A549 (cell line): ENCODE measurements around the gene TMED6. TPM values are rescaled to one million over a fixed set of nuclear protein-coding genes. Genes with fewer than 3 reads are reported as not detected.

Experiments used
- ATAC-seq, 2 experiments: fragments of 200-7000 bp in 1 of 2; fragments of >200 bp in 1 of 2; cut with Nextera tagmentation in 1 of 2; cut with Tn5 transposase in 1 of 2; 3 replicates each; pipeline versions ENCODE4 v1.8.0 to v1.9.1; 2018 to 2020; ENCODE audit warnings: mild to moderate bottlenecking in 1 of 2, moderate library complexity in 1 of 2
- CTCF ChIA-PET: fragments of 300-600 bp; sonication (Branson Sonifier 250); formaldehyde crosslinking; extraction: SDS; loops from one replicate; lab custom pipeline; 2021; ENCODE audit warnings: antibody characterized with exemption, inconsistent platforms; lab: Yijun Ruan, JAX
- POLR2A ChIA-PET: fragments of 350-600 bp; formaldehyde crosslinking; extraction: SDS; loops from one replicate; lab custom pipeline; 2021; ENCODE audit warnings: antibody characterized with exemption, inconsistent platforms; lab: Yijun Ruan, JAX
- DNase-seq, 2 experiments: peaks; one replicate each; pipeline versions ENCODE4 v3.0.0 to v3.0.0-alpha.2; 2011 to 2016; ENCODE audit warnings: low read depth in 1 of 2, low spot score in 1 of 2
- FAIRE-seq: peaks from 2 replicates; lab custom pipeline; 2011; peaks lifted over from hg19 to GRCh38; lab: Jason Lieb, UNC
- H3K27ac ChIP-seq, 2 experiments: fragments of >200 bp; sonication (Bioruptor Twin); formaldehyde crosslinking; 3 replicates each; pipeline ENCODE4 v1.5.1; 2016 to 2017
- H3K4me1 ChIP-seq: fragments of >200 bp; sonication (Bioruptor Twin); formaldehyde crosslinking; 3 replicates; pipeline ENCODE4 v1.6.1; 2016
- H3K4me2 ChIP-seq: fragments of >200 bp; sonication (Bioruptor Twin); formaldehyde crosslinking; 3 replicates; pipeline ENCODE4 v1.6.1; 2016
- H3K4me3 ChIP-seq: fragments of >200 bp; sonication (Bioruptor Twin); formaldehyde crosslinking; 3 replicates; pipeline ENCODE4 v1.5.1; 2016
- H3K9me3 ChIP-seq: fragments of >200 bp; sonication (Bioruptor Twin); formaldehyde crosslinking; 3 replicates; pipeline ENCODE4 v1.6.1; 2016
- BHLHE40 ChIP-seq: IDR thresholded peaks from 2 replicates; pipeline ENCODE4 v1.6.1; 2012; ENCODE audit warnings: low read depth, low read length, inconsistent platforms
- CBX2 ChIP-seq: fragments of 200-600 bp; sonication (generic); IDR thresholded peaks from 2 replicates; pipeline ENCODE4 v1.6.1; 2016; ENCODE audit warnings: low read depth, mild to moderate bottlenecking, borderline replicate concordance
- CHD4 ChIP-seq: fragments of 200-600 bp; sonication (generic); IDR thresholded peaks from 2 replicates; pipeline ENCODE4 v1.6.1; 2016; ENCODE audit warnings: antibody characterized with exemption, mild to moderate bottlenecking, borderline replicate concordance
- EP300 ChIP-seq, 2 experiments: fragments of >200 bp; sonication (Bioruptor Twin); formaldehyde crosslinking; IDR thresholded peaks; 2 replicates in 1 of 2; 3 replicates in 1 of 2; pipeline ENCODE4 v1.6.1; 2016 to 2017
- ESRRA ChIP-seq: fragments of 150-350 bp; IDR thresholded peaks from 2 replicates; pipeline ENCODE4 v1.6.1; 2014; ENCODE audit warnings: mild to moderate bottlenecking, low read length, borderline replicate concordance
- GATA3 ChIP-seq: IDR thresholded peaks from 2 replicates; pipeline ENCODE4 v1.6.1; 2012; ENCODE audit warnings: borderline replicate concordance
- HDAC2 ChIP-seq: fragments of 200-600 bp; sonication (generic); IDR thresholded peaks from 2 replicates; pipeline ENCODE4 v1.6.1; 2016
- HEYL ChIP-seq: fragments of 250-450 bp; sonication (Bioruptor Pico); IDR thresholded peaks from 2 replicates; pipeline ENCODE4 v1.8.0; 2021; ENCODE audit warnings: mild to moderate bottlenecking, moderate library complexity
- HOXA7 ChIP-seq: fragments of 250-450 bp; sonication (Bioruptor Pico); IDR thresholded peaks from 2 replicates; pipeline ENCODE4 v1.5.0; 2020; ENCODE audit warnings: mild to moderate bottlenecking, moderate library complexity
- HOXB13 ChIP-seq: fragments of 250-450 bp; sonication (Bioruptor Pico); IDR thresholded peaks from 2 replicates; pipeline ENCODE4 v1.5.0; 2020; ENCODE audit warnings: low read depth, mild to moderate bottlenecking, moderate library complexity
- HOXB5 ChIP-seq: fragments of 250-450 bp; sonication (Bioruptor Pico); IDR thresholded peaks from 2 replicates; pipeline ENCODE4 v1.5.0; 2020; ENCODE audit warnings: mild to moderate bottlenecking, moderate library complexity
- JUN ChIP-seq, 2 experiments: fragments of >200 bp; sonication (Bioruptor Twin); formaldehyde crosslinking; IDR thresholded peaks; 2 replicates in 1 of 2; 3 replicates in 1 of 2; pipeline ENCODE4 v1.6.1; 2016 to 2017
- JUNB ChIP-seq: fragments of >200 bp; sonication (Bioruptor Twin); formaldehyde crosslinking; IDR thresholded peaks from 2 replicates; pipeline ENCODE4 v1.6.1; 2016
- KDM1A ChIP-seq: fragments of 200-600 bp; sonication (generic); IDR thresholded peaks from 2 replicates; pipeline ENCODE4 v1.6.1; 2016; ENCODE audit warnings: low read depth, mild to moderate bottlenecking
- MYC ChIP-seq: IDR thresholded peaks from 2 replicates; pipeline ENCODE4 v1.6.1; 2012; ENCODE audit warnings: mild to moderate bottlenecking, inconsistent platforms, low read length, improper control_type of control experiment, borderline replicate concordance
- NPAS2 ChIP-seq: fragments of 250-450 bp; sonication (Bioruptor Pico); IDR thresholded peaks from 2 replicates; pipeline ENCODE4 v1.8.0; 2022; ENCODE audit warnings: mild to moderate bottlenecking, moderate library complexity, borderline replicate concordance
- NR3C1 ChIP-seq: fragments of >200 bp; sonication (Bioruptor Twin); formaldehyde crosslinking; IDR thresholded peaks from 3 replicates; pipeline ENCODE4 v1.6.1; 2017
- POLR2AphosphoS2 ChIP-seq: conservative IDR thresholded peaks from 2 replicates; pipeline ENCODE4 v1.6.1; 2012; ENCODE audit warnings: low read length, improper control_type of control experiment, inconsistent platforms
- RAD21 ChIP-seq, 2 experiments: fragments of >200 bp in 1 of 2; sonication (Bioruptor Twin) in 1 of 2; formaldehyde crosslinking in 1 of 2; IDR thresholded peaks in 1 of 2; conservative IDR thresholded peaks in 1 of 2; 2 replicates in 1 of 2; 3 replicates in 1 of 2; pipeline ENCODE4 v1.6.1; 2012 to 2018; ENCODE audit warnings: inconsistent platforms in 1 of 2
- RNF2 ChIP-seq: fragments of 200-600 bp; sonication (generic); IDR thresholded peaks from 2 replicates; pipeline ENCODE4 v1.6.1; 2016; ENCODE audit warnings: low read depth, mild to moderate bottlenecking, antibody characterized with exemption, moderate library complexity, borderline replicate concordance
- SREBF2 ChIP-seq: fragments of 450-650 bp; IDR thresholded peaks from 2 replicates; pipeline ENCODE4 v1.6.1; 2014; ENCODE audit warnings: mild to moderate bottlenecking, moderate library complexity
- TFCP2L1 ChIP-seq: fragments of 250-450 bp; sonication (Bioruptor Pico); IDR thresholded peaks from 2 replicates; pipeline ENCODE4 v1.5.0; 2021; ENCODE audit warnings: mild to moderate bottlenecking
- ZC3H11A ChIP-seq: fragments of 450-650 bp; IDR thresholded peaks from 2 replicates; pipeline ENCODE4 v1.6.1; 2014; ENCODE audit warnings: antibody characterized with exemption, mild to moderate bottlenecking
- ZFP36 ChIP-seq: fragments of 450-650 bp; IDR thresholded peaks from 2 replicates; pipeline ENCODE4 v1.6.1; 2014; ENCODE audit warnings: borderline replicate concordance; ENCODE audit not compliant: partially characterized antibody
- WGBS: methylation state at CpG from one replicate; pipeline ENCODE4 v1.1.6; 2017; ENCODE audit errors: missing lambda C conversion rate; 5-methylcytosine and 5-hydroxymethylcytosine counted together
- polyA plus RNA-seq, 4 experiments: library from polyadenylated mRNA; depleted of rRNA in 3 of 4; stranded (reverse); fragments of >200 nt; fragmentation: RNase III in 1 of 4; extraction: RNeasy Plus Mini Kit Qiagen cat#74134 plus additional on column Dnase treatment in 1 of 4; gene quantifications; 2 replicates in 3 of 4; 3 replicates in 1 of 4; pipeline ENCODE4 v1.2.3, GENCODE V29; 2011 to 2017
- TF ChIP-seq, protein P1 (sequence below): fragments of >200 bp; sonication (Bioruptor Twin); formaldehyde crosslinking; IDR thresholded peaks from 3 replicates; pipeline ENCODE4 v1.5.1; 2016
- TF ChIP-seq, protein P2 (sequence below): fragments of >200 bp; sonication (Bioruptor Twin); formaldehyde crosslinking; IDR thresholded peaks from 2 replicates; pipeline ENCODE4 v1.6.1; 2016
- TF ChIP-seq, protein P3 (sequence below): fragments of 200-600 bp; sonication (generic); IDR thresholded peaks from 2 replicates; pipeline ENCODE4 v1.6.1; 2016; ENCODE audit warnings: antibody characterized with exemption, mild to moderate bottlenecking, moderate library complexity

TMED6 gene
- polyA plus RNA-seq, 2 of the 4 experiments (the other 2 are of a cell fraction): 0.19 TPM; not detected in 1

DNA sequence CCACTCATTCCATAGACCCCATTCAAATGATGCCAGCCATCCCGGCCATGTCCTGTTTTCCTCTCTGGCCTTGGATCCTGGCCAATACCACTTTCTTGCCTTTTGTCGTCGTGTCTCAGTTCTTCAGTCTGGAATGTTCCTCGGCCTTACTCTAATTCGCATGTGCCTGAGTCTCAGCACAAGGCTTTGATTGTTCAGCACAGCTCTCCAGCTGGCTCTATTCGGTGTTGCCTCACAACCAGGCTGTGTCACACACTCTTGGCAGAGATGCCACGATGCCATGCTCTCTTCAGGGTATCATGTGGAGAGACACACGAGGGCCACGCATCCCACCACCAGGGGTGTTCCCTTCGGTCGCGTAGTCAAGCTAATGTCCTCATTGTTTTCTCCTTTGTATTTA is 42.3 kb downstream of the TMED6 start:
- H3K4me2 ChIP-seq: no peak overlapping the region
- WGBS: 93% methylated on average over 12 of the region's 12 CpGs
- no peak overlapping the region for H3K4me3 ChIP-seq
- no peak for ATAC-seq
- TF ChIP-seq CHD4 (no peak), ZC3H11A (no peak), NPAS2 (CRISPR knock-in tag) (no peak), BHLHE40 (no peak)
- no peaks in the 10 kb centered on the region for H3K9me3 ChIP-seq
- ChIA-PET POLR2A (no interaction called here), CTCF (no interaction called here)
- peaks cover 13% of the 10 kb centered on the region; the same call in 2 of the 3 replicates for H3K4me1 ChIP-seq
- FAIRE-seq: no peak
- H3K27ac ChIP-seq: no peak overlapping the region
- no peak for DNase-seq

DNA sequence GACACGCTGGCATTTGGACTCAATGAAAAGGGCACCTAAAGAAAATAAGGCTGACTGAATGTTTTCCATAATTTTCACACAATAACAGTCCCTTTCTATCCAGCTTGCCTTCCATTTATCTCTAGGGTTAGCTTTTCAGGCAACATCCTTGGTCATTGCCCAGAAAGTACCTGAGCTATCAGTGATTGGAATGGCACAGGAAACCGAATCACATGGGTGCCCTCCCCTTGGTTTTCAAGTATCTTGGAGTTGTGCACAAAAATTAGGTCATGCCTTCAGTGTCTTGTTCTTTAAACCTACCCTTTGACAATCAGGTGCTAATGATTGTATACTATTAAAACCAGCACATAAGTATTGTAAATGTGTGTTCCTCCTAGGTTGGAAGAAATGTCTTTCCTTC is 43.7 kb downstream of the TMED6 start:
- FAIRE-seq (no peak), ATAC-seq (no peak), DNase-seq (no peak)
- ChIA-PET POLR2A (interaction anchor here (0.6 kb wide), 1 partner anchor 140 kb away, joined by 4 read pairs; no protein-coding TSS in a partner anchor), CTCF (interaction anchor here (0.5 kb wide), 1 partner anchor 115 kb away, joined by 5 read pairs; no protein-coding TSS in a partner anchor)
- WGBS: 92% methylated on average over 2 of the region's 2 CpGs
- H3K9me3 ChIP-seq: no peaks in the 10 kb centered on the region
- H3K4me3 ChIP-seq: no peak overlapping the region
- H3K27ac ChIP-seq: no peak overlapping the region
- peaks cover 12% of the 10 kb centered on the region; the same call in 2 of the 3 replicates for H3K4me1 ChIP-seq
- TF ChIP-seq ESRRA: no peak
- TF ChIP-seq HDAC2: no peak
- TF ChIP-seq TFCP2L1 (CRISPR knock-in tag): no peak
- no peak for TF ChIP-seq POLR2AphosphoS2
- no peak for TF ChIP-seq JUNB
- no peak for TF ChIP-seq KDM1A
- no peak overlapping the region for H3K4me2 ChIP-seq

DNA sequence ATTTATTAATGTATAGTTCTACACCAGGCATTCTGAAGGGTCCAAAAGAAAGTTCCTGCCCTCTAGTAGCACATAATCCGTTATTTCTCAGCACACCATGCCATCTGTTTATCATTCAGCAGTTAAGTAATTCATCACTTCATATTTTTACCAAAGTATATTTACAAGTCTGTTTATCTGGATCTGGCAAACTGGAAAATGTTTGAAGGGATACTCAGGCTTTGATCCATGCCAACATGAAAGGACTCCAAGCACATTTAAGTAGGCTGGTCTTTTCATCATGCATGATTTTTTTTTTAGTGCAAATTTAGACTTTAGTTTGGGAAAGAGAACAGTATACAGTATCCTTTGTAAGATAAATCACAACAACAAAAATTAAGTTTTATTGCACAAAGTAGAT is 44.5 kb downstream of the TMED6 start:
- no peak for ATAC-seq
- Histone ChIP-seq H3K4me1 (peaks cover 4% of the 10 kb centered on the region; the same call in 1 of the 3 replicates), H3K27ac (no peak overlapping the region), H3K4me3 (no peak overlapping the region), H3K4me2 (no peak overlapping the region), H3K9me3 (no peaks in the 10 kb centered on the region)
- ChIA-PET CTCF (interaction anchor here (1.0 to 1.3 kb wide), 2 partner anchors 11 to 157 kb away, joined by 3 read pairs; no protein-coding TSS in a partner anchor), POLR2A (no interaction called here)
- 71% methylated on average over 1 of the region's 1 CpG for WGBS
- no peak for FAIRE-seq
- TF ChIP-seq EP300 (IDR thresholded peaks at IDR 0.05) (no peak), HOXB13 (CRISPR knock-in tag) (no peak), BHLHE40 (no peak), RNF2 (no peak), HEYL (CRISPR knock-in tag) (no peak)
- TF ChIP-seq, protein P1, sequence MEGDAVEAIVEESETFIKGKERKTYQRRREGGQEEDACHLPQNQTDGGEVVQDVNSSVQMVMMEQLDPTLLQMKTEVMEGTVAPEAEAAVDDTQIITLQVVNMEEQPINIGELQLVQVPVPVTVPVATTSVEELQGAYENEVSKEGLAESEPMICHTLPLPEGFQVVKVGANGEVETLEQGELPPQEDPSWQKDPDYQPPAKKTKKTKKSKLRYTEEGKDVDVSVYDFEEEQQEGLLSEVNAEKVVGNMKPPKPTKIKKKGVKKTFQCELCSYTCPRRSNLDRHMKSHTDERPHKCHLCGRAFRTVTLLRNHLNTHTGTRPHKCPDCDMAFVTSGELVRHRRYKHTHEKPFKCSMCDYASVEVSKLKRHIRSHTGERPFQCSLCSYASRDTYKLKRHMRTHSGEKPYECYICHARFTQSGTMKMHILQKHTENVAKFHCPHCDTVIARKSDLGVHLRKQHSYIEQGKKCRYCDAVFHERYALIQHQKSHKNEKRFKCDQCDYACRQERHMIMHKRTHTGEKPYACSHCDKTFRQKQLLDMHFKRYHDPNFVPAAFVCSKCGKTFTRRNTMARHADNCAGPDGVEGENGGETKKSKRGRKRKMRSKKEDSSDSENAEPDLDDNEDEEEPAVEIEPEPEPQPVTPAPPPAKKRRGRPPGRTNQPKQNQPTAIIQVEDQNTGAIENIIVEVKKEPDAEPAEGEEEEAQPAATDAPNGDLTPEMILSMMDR: no peak
- DNase-seq: no peak

DNA sequence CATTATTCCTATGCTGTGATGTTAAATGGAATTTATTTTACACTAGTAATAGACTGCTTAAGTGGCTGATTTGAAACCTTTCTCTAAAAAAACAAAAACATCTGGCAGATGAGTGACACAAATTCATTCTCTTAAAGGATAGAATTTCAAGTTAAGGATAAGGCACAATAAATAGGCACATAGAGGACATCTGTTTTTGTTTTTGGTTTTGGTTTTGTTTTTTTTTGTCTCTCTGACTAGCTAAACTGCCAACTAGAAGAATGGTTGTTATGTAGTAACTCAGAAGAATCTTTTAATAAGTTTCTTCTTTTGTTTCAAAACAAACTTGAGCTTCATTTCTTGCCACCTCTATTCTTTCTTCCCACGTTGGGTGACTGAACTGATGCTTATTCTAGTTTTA is 45.6 kb downstream of the TMED6 start:
- ATAC-seq (no peak), FAIRE-seq (no peak), DNase-seq (no peak)
- CTCF ChIA-PET: interaction anchor here (1.0 to 1.3 kb wide), 2 partner anchors 10 to 16 kb away, joined by 3 read pairs; no protein-coding TSS in a partner anchor
- POLR2A ChIA-PET: no interaction called here
- 41% methylated on average over 1 of the region's 1 CpG for WGBS
- H3K4me3 ChIP-seq: no peak overlapping the region
- no peak overlapping the region for H3K27ac ChIP-seq
- no peaks in the 10 kb centered on the region for H3K9me3 ChIP-seq
- H3K4me2 ChIP-seq: no peak overlapping the region
- H3K4me1 ChIP-seq: 0 out of 3 replicates have a peak, but pooled peaks cover 4% of the 10 kb centered on the region
- TF ChIP-seq HOXB13 (CRISPR knock-in tag): no peak
- TF ChIP-seq HOXA7 (CRISPR knock-in tag): no peak
- TF ChIP-seq RNF2: no peak
- no peak for TF ChIP-seq SREBF2
- TF ChIP-seq RAD21 (conservative IDR thresholded peaks at IDR 0.05 in 1 of 2, IDR thresholded peaks at IDR 0.05 in 1 of 2): no peak
- TF ChIP-seq, protein P2, sequence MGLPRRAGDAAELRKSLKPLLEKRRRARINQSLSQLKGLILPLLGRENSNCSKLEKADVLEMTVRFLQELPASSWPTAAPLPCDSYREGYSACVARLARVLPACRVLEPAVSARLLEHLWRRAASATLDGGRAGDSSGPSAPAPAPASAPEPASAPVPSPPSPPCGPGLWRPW: no peak
- TF ChIP-seq CBX2: no peak
- TF ChIP-seq, protein P3, sequence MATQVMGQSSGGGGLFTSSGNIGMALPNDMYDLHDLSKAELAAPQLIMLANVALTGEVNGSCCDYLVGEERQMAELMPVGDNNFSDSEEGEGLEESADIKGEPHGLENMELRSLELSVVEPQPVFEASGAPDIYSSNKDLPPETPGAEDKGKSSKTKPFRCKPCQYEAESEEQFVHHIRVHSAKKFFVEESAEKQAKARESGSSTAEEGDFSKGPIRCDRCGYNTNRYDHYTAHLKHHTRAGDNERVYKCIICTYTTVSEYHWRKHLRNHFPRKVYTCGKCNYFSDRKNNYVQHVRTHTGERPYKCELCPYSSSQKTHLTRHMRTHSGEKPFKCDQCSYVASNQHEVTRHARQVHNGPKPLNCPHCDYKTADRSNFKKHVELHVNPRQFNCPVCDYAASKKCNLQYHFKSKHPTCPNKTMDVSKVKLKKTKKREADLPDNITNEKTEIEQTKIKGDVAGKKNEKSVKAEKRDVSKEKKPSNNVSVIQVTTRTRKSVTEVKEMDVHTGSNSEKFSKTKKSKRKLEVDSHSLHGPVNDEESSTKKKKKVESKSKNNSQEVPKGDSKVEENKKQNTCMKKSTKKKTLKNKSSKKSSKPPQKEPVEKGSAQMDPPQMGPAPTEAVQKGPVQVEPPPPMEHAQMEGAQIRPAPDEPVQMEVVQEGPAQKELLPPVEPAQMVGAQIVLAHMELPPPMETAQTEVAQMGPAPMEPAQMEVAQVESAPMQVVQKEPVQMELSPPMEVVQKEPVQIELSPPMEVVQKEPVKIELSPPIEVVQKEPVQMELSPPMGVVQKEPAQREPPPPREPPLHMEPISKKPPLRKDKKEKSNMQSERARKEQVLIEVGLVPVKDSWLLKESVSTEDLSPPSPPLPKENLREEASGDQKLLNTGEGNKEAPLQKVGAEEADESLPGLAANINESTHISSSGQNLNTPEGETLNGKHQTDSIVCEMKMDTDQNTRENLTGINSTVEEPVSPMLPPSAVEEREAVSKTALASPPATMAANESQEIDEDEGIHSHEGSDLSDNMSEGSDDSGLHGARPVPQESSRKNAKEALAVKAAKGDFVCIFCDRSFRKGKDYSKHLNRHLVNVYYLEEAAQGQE: no peak
- no peak for TF ChIP-seq ZFP36
- no peak for TF ChIP-seq JUN (IDR thresholded peaks at IDR 0.05)
- TF ChIP-seq HOXB5 (CRISPR knock-in tag): no peak
- no peak for TF ChIP-seq NR3C1
- no peak for TF ChIP-seq GATA3
- no peak for TF ChIP-seq MYC
